Measurements from ENCODE around the gene PLEKHJ1. TPM values are rescaled to one million over a fixed set of nuclear protein-coding genes. Genes with fewer than 3 reads are reported as not detected.

PLEKHJ1 gene
- total and polyA plus RNA-seq, 9 of the 15 experiments (the other 6 are each of a cell fraction or from before 2014, with no cell fraction given), result 1.5 to 188 (median 63.9) TPM

GRCh38 chr19:2269244-2270156 is 33.4 kb upstream of the PLEKHJ1 start (continued):
- TF ChIP-seq NUFIP1 (IDR thresholded peaks at IDR 0.05; ENCODE audit: partially characterized antibody) (no peak), ELF4 (CRISPR knock-in tag; IDR thresholded peaks at IDR 0.05) (peak; percentile 54; the same call in 1 of the 2 replicates), EP400 (IDR thresholded peaks at IDR 0.05) (peak; percentile 83; the same call in 1 of the 2 replicates), ZSCAN29 (IDR thresholded peaks at IDR 0.05) (no peak), XRCC3 (IDR thresholded peaks at IDR 0.05) (no peak), ARID3B (CRISPR knock-in tag; IDR thresholded peaks at IDR 0.05; ENCODE audit: borderline replicate concordance) (no peak), ZNF124 (CRISPR knock-in tag; IDR thresholded peaks at IDR 0.05) (no peak), HLTF (IDR thresholded peaks at IDR 0.05) (no peak), MAZ (CRISPR knock-in tag; conservative IDR thresholded peaks at IDR 0.05 in 1 of 2, IDR thresholded peaks at IDR 0.05 in 1 of 2) (peak; percentile 62 to 67; a peak in 2 of 4 replicates), ARID2 (IDR thresholded peaks at IDR 0.05) (no peak), MCM7 (IDR thresholded peaks at IDR 0.05) (no peak), TFE3 (CRISPR knock-in tag; IDR thresholded peaks at IDR 0.05) (no peak), USF2 (CRISPR knock-in tag; IDR thresholded peaks at IDR 0.05) (no peak), HDAC2 (IDR thresholded peaks at IDR 0.05) (no peak; the same call in 1 of the 2 replicates), ZNF408 (CRISPR knock-in tag; IDR thresholded peaks at IDR 0.05; ENCODE audit: low read depth) (no peak), FOXP1 (CRISPR knock-in tag; IDR thresholded peaks at IDR 0.05) (peak; percentile 50; the same call in 1 of the 2 replicates), SMARCE1 (IDR thresholded peaks at IDR 0.05) (peak; percentile 57; the same call in 1 of the 2 replicates), PTTG1 (tag; IDR thresholded peaks at IDR 0.05; ENCODE audit: low read depth) (no peak), ZNF395 (CRISPR knock-in tag; IDR thresholded peaks at IDR 0.05) (peak; percentile 94), SAFB2 (IDR thresholded peaks at IDR 0.05; ENCODE audit: borderline replicate concordance, low read depth, low read length, severe bottlenecking) (no peak), THRAP3 (IDR thresholded peaks at IDR 0.05; ENCODE audit: borderline replicate concordance) (no peak), HES1 (IDR thresholded peaks at IDR 0.05; ENCODE audit: low read depth) (no peak), MECOM (CRISPR knock-in tag; IDR thresholded peaks at IDR 0.05) (no peak)

Measured in K562 (cell line).